Measurements from ENCODE around the gene PHF20.
"Not testable (repeated sequence)": the region's sequence is repeated elsewhere in the genome, so short reads cannot be mapped to it uniquely, and the experiment has no call there.

Gene PHF20

DNA sequence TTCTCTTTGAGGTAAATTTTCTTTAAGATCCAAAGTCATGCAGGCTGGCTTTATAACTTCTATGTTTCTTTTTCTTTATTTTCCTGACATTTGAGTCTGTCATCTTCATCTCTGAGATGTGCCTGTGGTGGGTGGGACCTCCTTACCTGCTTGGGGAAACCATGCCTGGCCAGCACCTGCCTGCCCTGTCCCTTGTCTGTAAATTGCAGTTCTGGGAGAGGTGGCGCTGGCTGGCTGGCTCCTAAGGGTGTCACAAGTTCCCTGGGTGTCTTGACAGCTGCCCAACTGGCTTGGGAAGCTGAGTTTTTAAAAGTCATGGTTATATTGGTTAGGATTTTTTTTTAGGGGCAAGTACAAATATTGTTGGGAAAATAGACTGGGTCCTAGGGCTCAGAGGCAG lies 146.2 kb downstream of the PHF20 start:
- DNase-seq (ENCODE audit: low read depth, low spot score): no peak

DNA sequence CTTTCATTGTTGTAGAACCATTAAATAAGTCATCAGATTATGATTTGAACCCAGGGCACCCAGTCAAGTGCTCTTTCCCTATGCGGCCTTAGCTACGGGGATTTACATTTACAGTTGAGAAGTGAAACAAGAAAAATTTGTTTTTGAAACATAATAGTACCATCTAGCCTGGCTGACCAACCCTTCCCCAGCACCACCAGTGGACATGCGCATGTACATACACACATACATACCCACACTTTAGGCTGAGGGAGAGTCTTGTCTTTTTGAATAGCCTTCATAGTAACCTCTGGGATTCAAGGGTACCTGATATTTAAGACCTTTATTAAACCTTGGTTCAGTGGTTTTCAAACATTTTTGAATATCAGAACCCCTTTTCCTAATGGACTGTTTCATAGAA lies 148.7 kb downstream of the PHF20 start:
- no peak for DNase-seq (ENCODE audit: low read depth, low spot score)

DNA sequence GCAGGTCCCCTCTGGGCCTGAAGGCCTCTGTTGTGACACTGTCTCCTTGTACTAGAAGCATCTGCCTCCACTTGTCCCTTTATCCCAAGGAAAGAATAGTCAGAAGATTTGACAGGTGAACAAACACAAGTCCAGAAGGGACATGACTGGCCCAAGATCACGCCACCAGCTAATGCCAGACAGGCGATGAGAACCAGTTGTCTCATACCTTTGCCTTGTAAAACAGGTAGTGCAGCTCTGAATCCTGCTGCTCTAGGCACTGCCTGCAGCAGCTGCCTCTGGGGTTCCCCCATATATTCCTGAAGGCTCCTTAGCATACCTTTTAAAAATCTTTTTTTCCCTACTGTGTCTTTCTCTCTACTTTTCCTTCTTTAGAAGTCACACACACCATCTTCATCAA lies 157.5 kb downstream of the PHF20 start:
- DNase-seq (ENCODE audit: low read depth, low spot score): no peak

DNA sequence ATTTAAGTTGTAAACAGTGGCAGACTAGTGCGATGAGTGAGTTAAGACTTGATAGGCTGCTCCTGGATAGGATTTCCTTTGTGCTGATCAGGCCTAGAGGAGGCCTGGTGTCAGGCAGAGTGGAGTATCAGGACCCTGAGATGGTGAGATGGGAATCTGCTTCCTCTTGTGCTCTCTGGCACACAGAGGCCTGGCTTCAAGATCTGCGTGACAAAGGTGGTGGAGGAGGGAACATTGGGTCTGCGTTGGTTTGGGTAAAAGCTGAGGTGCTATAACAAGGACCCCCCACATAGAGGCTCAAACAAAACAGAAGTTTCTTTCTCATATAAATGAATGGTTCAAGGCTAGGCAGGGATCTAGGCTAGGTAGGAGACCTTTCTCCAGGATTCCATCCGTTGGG lies 162.2 kb downstream of the PHF20 start:
- DNase-seq (ENCODE audit: low read depth, low spot score): no peak

DNA sequence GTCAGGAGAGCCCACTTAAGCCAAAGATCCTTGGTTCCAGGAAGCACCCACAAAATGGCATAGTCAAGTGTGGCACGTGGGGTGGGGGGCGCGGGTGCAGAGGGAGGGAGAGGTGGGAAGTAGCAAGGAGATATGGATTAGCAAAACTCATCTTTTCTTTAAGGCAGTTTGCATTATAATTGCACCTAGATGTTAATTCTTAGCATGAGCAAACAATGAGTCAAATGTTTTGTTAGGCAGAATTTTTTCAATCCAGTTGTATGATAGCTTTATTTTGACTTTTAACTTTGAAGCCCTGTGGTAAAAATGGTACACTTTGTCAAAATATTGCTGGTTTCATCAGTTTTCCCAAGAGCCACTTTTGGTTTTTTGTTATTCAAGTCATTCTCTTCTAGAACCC lies 167.4 kb downstream of the PHF20 start:
- no peak for DNase-seq (ENCODE audit: low read depth, low spot score)

DNA sequence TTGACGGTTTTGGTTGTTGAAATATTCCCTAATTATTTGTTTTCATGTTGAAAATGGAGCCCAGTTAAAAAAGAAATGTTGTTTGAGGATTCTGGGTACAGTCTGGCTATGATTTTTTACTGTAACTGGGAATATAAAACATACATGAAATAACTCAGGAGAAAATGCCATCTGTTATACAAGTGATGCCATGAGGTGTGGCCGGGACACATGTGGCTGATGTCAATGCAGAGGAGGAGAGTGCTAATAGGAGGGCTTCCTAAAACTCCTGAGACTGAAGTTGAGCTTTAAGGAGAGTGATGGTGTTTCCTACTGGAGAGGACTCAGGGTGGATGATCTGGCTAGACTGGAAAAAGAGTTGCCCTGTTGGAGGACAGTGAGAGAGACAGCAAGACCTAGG lies 169.8 kb downstream of the PHF20 start:
- DNase-seq (ENCODE audit: low read depth, low spot score): no peak

DNA sequence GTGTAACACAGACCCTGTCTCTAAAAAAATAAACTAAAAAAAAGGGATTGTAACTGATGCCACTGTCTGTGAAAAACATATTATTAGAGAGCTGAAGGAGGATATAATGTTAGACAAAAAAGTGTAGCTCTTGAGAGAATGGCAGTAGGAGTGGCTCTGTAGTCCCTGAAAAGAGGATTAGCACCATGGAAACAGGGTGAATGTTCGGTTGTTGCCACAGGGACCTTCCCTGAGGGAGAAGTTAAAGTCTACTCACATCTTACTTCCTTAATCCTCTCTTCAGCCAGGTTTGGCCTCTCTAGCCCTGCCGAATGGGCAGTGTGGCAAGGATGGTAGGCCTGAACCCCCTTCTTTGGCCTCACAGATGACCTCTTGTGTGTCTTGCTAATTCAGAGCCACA lies 170.4 kb downstream of the PHF20 start:
- DNase-seq (ENCODE audit: low read depth, low spot score): no peak

DNA sequence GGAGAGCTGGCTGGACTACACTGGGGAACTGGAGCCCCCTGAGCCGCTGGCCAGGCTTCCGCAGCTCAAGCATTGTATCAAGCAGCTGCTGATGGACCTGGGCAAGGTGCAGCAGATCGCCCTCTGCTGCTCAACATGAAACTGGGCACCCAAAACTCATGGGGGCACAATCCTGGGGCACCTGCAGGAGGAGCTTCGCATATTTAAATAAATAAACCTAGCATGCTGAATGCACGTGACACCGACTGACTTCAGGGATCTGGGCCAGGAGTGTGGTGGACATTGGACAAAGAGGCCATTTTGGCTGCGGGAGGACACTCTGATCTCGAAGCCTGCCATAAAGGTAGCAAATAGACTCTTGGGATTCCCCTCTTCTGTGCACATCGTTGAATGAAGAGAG lies 175.7 kb downstream of the PHF20 start:
- peak; percentile 57 for DNase-seq (ENCODE audit: low read depth, low spot score)

DNA sequence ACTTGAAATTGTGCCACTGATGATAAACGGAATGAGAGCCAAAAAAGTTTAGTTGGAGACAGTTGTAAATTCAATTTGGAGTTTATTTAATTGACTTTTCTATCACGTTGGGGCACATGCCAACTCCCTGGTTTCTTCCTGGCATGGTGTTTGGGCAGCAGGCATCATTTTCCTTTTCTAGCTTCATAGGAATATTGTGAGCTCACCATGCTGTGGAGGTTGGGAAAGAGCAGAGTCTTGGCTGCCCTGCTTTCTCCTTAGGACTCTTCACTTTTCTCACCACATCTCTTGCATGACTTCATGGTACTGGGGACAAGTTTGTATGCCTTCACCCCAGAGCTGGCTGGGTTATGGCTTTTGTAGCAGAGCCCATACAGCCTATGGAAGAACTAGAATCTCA lies 176.1 kb downstream of the PHF20 start:
- no peak for DNase-seq (ENCODE audit: low read depth, low spot score)

DNA sequence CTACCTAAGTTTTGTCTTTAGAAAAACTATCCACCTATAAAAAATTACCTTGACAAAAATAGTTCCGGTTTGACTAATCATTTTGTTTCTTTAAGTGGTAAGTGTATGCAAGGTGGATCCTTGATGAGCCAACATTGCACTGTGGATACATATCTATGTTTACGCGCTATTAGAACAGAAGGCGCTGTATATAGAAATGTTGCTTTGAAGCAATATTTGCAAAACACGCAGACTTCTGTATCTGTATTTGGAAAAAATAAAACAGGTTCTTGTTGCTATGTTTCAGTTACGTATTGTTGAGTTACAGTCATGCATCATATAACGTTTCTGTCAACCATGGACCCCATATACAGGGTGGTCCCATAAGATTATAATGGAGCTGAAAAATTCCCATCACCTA lies 178.3 kb downstream of the PHF20 start:
- no peak for DNase-seq (ENCODE audit: low read depth, low spot score)

DNA sequence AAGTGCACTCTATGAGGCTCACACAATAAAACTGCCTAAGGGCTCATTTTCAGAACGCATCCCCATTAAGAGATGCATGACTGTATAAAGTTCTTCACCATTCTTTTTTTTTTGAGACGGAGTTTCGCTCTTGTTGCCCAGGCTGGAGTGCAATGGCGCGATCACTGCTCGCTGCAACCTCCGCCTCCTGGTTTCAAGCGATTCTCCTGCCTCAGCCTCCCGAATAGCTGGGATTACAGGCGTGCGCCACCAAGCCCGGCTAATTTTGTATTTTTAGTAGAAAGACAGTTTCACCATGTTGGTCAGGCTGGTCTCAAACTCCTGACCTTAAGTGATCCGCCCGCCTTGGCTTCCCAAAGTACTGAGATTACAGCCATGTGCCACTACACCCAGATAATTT lies 180.3 kb downstream of the PHF20 start:
- not testable (repeated sequence) for DNase-seq (ENCODE audit: low read depth, low spot score)

DNA sequence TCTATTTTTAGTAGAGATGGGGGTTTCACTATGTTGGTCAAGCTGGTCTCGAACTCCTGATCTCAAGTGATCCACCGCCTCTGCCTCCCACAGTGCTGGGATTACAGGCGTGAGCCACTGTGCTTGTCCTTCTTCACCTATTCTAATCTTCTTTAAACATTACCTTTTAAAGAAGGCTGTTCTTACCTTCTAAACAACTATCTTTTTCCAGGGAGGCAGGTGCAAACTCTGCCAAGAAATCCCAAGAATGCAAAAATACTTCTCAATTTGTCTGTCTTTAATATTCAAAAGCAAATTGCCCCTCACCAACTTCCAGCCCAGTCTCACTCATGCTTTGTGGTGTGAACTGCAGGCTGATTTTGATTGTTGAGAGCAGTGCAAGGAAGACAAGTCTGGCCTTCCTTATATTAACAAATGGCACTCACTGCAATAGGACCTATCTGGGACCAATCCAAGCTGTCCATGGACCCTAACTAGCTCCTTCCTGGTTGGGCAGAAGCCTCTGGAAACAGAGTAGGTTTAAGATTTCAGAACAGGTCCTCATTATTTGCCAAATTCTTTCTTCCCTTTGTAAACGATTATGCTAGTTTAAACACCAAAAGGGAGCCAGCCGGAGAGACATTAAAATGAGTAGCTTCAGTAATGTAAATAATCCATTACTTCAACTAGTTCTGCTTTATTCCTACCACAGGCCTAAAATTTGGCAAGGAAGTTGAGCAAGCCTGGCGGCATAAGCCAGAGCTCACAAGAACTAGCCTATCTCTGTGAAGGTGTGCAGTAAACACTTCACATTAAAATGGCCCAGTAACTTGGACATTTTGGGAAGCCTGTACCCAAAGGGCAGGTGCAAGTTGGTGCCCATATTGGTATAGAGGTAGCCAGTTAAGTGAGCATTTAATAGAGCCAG lies 180.9 kb downstream of the PHF20 start:
- DNase-seq (ENCODE audit: low read depth, low spot score): no peak

DNA sequence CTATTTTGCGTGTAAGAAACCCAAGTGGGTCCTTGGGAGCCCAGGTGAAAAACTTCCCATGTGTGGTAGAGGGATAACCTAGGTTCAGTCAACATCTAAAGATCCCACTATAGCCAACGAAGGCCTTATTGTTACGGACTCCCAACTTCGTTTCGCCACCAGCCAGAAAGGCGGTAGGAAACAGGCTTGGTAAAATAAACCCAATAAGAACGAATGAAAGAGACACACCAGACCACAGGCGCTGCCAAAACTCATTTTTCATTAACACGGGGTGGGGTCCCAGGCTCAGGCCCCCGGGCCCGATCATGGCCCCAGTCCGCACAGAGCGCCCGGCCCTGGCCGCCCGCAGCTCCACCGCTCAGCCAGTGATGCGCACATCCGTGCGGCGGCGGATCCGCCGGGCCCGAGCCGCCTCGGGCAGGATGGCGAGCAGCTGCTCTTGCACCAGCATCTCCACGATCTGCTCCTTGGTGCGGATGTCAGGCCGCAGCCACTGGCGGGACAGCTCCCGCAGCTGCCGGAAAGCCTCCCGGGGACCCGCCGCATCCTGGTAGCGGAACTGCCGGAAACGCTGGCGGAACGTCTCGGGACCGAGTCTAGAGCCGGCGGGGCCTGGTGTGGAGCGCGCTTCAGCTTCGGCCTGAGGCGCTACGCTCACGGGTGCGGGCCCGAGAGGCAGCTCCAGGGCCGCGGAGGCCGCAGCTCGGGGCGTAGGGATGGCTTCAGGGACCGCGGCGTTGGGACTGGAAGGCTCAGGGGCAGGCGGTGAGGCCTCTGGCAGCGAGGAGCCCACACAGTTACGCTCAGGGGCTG lies 181.8 kb downstream of the PHF20 start:
- DNase-seq (ENCODE audit: low read depth, low spot score): peak; percentile 16

DNA sequence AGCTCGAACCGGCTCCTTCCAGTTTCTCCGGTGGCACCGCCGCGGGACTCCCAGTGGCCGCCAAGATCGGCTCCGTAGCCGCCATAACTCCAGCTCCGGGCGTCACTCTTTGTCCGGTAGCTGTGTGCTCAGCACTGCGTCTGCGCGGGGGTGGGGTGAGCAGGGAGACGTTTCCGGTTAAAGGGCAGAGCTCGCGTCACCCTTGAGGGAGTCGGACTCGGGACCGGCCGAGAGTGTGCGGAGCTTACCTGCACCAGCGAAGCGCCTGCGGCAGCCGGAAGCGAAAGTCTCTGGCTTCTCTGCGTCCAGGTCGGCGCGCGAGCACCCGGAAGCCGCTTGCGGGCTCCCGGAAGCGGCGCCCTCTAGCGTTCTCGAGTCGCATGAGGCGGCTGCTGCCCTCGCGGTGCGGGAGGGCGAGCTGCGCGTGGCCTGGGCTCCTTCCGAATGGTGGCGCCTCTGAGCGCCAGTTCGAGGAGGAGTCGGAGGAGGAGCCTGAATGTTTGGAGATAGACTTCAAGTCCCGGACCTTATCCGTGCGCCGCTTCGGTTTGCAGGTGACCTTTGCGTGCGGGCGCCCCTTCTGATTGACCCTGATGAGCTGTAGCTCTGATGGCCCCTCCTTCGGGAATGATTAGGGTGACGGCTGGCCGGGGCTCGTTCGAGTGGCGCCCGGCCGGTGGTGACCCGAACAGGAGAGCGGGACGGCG lies 182.5 kb downstream of the PHF20 start, which contains the start of gene SCAND1:
TSS of gene SCAND1 (minus strand) at position 303 of the 707 bp plus-strand sequence. CDS start at position 85, 218 bp downstream.
- DNase-seq (ENCODE audit: low read depth, low spot score): peak; percentile 99

DNA sequence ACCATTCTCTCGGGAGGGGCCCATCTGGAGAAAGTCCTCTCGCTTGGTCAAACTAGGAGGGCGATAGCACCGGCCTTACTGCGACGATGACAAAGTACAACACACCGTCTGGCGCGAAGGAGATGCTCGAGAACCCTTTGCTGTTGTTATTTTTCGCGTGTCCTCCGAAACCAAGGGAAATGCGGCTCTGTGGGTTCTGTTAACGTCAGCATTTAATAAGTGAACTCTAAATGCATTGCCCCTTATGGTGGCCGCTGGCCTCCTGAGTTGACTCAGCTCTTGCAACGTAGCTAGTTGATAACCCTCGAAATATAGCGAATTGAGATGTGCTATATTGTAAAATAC lies 183.1 kb downstream of the PHF20 start:
- DNase-seq (ENCODE audit: low read depth, low spot score): no peak

DNA sequence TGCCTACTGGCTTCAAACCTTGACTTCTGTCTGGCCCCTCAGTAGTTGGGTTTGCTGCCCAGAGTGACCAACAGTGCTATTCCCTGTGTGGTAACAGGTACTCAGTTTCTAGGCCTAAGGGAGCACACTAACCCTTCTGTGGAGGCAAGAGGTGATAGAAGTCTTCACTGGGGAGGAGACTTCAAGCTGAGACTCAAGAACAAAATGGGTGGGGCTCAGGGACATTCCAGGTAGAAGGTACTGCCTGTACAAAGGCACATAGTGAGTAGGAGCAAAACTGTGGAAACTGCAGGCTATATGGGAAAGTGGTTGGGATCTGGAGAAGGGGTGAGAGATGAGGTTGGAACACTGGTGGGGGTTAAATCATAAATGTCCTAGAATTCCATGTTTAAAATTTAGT lies 184.8 kb downstream of the PHF20 start:
- no peak for DNase-seq (ENCODE audit: low read depth, low spot score)

DNA sequence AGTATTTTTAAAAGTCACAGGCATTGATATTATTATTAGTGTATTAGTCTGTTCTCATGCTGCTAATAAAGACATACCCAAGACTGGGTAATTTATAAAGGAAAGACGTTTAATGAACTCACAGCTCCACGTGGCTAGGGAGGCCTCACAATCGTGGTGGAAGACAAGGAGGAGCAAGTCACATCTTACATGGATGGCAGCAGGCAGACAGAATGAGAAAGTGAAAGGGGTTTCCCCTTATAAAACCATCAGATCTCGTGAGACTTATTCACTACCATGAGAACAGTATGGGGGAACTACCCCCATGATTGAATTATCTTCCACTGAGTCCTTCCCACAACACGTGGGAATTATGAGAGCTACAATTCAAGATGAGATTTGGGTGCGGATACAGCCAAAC lies 187.5 kb downstream of the PHF20 start:
- DNase-seq (ENCODE audit: low read depth, low spot score): not testable (repeated sequence)

DNA sequence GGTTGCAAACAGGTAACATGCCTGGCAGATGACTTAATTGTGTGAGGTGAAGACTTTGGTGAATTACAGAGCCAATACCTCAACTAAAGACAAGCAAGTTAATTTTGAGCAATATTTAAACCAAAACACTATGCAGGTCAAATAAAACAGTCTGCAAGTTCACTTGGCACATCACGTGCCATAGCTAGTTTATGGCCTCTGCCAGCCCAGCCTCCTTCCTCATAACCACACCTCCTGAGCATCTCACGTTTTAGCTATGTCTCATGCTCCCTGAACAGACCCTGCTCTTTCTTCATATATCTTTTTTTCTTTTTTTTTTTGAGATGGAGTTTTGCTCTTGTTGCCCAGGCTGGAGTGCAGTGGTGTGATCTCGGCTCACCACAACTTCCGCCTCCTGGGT lies 192.1 kb downstream of the PHF20 start:
- DNase-seq (ENCODE audit: low read depth, low spot score): no peak

DNA sequence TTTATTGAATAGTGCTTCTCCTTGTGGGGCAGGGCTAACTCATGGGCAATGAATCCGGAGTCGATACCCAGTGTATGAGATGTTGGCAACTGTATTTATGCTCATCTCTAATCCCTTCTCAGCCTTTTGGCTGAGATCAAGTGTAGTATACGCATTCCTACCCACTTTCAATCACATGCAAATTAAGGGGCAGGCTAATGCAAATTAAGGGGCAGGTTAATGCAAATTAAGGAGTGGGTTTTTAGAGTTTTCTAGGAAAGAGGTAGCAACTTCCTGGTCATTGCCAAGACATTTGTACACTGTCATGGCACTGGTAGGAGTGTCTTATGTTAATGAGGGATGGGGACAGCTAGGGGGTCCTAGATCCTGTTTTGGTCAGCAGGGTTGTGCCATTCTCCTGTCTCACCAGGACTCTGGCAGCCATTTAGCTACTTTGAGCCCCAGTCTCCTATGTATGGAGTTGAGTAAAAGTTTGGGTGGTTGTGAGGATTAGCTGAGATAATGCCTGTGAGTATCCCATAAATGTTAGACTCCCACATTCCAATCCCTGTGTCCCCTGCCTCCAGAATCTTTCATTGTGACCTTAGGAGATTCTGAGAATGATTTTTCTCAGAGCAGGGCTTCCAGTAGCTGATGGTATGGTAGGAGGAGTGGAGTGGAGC lies 196.3 kb downstream of the PHF20 start, which contains the start of gene CNBD2:
TSS of gene CNBD2 (plus strand) at position 612 of the 662 bp plus-strand sequence. CDS start 173 bp downstream, outside the sequence.
- no peak for DNase-seq (ENCODE audit: low read depth, low spot score)

DNA sequence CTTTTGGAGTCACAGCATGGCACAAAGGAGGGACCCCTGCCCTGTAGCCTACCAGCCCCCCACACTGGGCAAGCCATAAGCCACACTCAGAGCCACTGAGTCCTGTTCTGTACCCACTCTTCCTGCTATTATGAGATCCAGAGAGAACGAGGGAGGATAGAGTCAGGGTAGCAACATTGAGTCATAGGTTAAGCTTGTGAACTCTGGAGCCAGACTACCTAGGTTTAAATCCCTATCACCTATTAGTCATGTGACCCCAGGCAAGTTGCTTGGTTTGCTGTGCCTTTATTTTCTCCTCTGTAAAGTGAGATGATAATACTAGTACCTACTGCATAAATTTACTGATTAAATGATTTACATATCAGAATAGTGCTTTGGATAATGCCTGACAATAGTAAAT lies 197.1 kb downstream of the PHF20 start:
- no peak for DNase-seq (ENCODE audit: low read depth, low spot score)

DNA sequence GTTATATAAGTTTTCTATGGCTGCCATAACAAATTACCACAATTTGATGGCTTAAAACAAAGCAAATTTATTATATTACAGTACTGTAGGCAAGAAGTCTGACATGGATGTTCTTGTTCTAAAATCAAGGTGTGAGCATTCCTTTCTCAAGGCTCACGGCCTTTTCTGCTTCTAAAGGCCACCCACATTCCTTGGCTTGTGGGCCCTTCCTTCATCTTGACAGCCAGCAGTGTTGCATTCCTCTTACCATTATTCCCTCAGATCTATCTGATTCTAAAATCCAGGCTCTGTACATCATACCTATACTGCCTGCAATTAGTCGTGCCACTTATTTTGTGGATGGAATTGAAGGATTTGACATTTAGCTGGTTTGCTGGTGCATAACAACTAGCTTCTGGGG lies 200.2 kb downstream of the PHF20 start:
- no peak for DNase-seq (ENCODE audit: low read depth, low spot score)

DNA sequence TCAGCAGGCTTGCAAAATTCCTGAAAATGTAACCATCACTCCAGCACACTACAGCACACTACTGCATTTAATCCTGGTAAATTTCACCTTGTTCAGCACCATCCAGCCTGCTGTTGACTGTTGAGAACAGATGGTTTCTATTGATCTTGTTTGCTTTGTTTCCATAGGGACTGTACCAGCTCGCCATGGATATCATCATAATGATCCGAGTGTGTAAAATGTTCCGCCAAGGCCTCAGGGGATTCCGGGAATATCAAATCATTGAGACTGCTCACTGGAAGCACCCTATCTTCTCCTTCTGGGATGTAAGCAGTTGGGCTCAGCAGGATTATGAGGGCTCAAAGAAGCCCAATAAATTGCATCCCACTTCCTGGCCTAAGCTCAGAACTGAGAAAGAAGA lies 200.6 kb downstream of the PHF20 start:
- no peak for DNase-seq (ENCODE audit: low read depth, low spot score)
